Measurements from ENCODE around the gene DMRT3.
"Not testable (repeated sequence)": the region's sequence is repeated elsewhere in the genome, so short reads cannot be mapped to it uniquely, and the experiment has no call there.

DMRT3 gene

GRCh38 chr9:971901-972500 is 4.5 kb upstream of the DMRT3 start:
- peak; percentile 33 to 65 (median 47) for DNase-seq

GRCh38 chr9:972501-973294 is 3.8 kb upstream of the DMRT3 start:
- peak in 1 of 3 donors; percentile 49 for DNase-seq

GRCh38 chr9:973295-973834 is 3.1 kb upstream of the DMRT3 start:
- no peak for DNase-seq

- no peak for DNase-seq
These were observed 2.1 kb upstream of the DMRT3 start for GRCh38 chr9:974031-974995.

- DNase-seq: peak in 1 of 3 donors; percentile 30
These were observed 1.3 kb upstream of the DMRT3 start for GRCh38 chr9:974996-975739.

GRCh38 chr9:975740-976257 is 656 bp upstream of the DMRT3 start:
- no peak for DNase-seq

- peak in 2 of 3 donors; percentile 28 to 68 for DNase-seq
These were observed 735 bp downstream of the DMRT3 start for GRCh38 chr9:976943-977837.

GRCh38 chr9:977838-978830 is 1.7 kb downstream of the DMRT3 start:
- DNase-seq: no peak

- no peak for DNase-seq
These were observed 3.5 kb downstream of the DMRT3 start for GRCh38 chr9:979983-980382.

GRCh38 chr9:980640-981039 is 4.2 kb downstream of the DMRT3 start:
- no peak for DNase-seq

GRCh38 chr9:981491-981898 is 5.0 kb downstream of the DMRT3 start:
- DNase-seq: no peak

GRCh38 chr9:982394-983230 is 6.2 kb downstream of the DMRT3 start:
- DNase-seq: peak; percentile 51 to 65 (median 54)

- peak; percentile 64 to 75 (median 72) for DNase-seq
These were observed 17.6 kb downstream of the DMRT3 start for GRCh38 chr9:994005-994404.

- no peak for DNase-seq
These were observed 18.7 kb downstream of the DMRT3 start for GRCh38 chr9:995192-995591.

GRCh38 chr9:995781-996180 is 19.3 kb downstream of the DMRT3 start:
- no peak for DNase-seq

- not testable (repeated sequence) for DNase-seq
These were observed 22.1 kb downstream of the DMRT3 start for GRCh38 chr9:998299-999110.

GRCh38 chr9:1001838-1002237 is 25.4 kb downstream of the DMRT3 start:
- no peak for DNase-seq

GRCh38 chr9:1002678-1003077 is 26.2 kb downstream of the DMRT3 start:
- DNase-seq: no peak

All from suppressor macrophage treated with lipopolysaccharide for 1 hour (primary cell).